ENCODE results near the gene ELFN2.

Gene ELFN2

GRCh38 chr22:37370306-37370979 is 56.8 kb downstream of the ELFN2 start:
- no peaks in the 10 kb centered on the region for H3K36me3 ChIP-seq (ENCODE audit: control insufficient read depth in 5 of 5, insufficient read depth in 5 of 5, low read length in 5 of 5)
- H3K4me3 ChIP-seq (ENCODE audit: low read depth in 1 of 5, low read length in 5 of 5), result no peak overlapping the region
- peaks cover 0 to 19% (median 5%) of the 10 kb centered on the region in 5 donors for H3K4me1 ChIP-seq (ENCODE audit: control insufficient read depth in 5 of 5, insufficient read depth in 5 of 5, low read length in 5 of 5)
- no peak overlapping the region for H3K27ac ChIP-seq (ENCODE audit: low read depth, low read length)
- no peaks in the 10 kb centered on the region for H3K9me3 ChIP-seq (ENCODE audit: control insufficient read depth in 5 of 5, low read length in 5 of 5)
- no peak overlapping the region for H3K9ac ChIP-seq (ENCODE audit: low read length in 5 of 5)
- peaks cover 24 to 29% (median 25%) of the 10 kb centered on the region in 5 donors for H3K27me3 ChIP-seq (ENCODE audit: control insufficient read depth in 5 of 5, insufficient read depth in 4 of 5, low read length in 5 of 5)

GRCh38 chr22:37369483-37369882 is 57.8 kb downstream of the ELFN2 start:
- Histone ChIP-seq H3K27me3 (ENCODE audit: control insufficient read depth in 5 of 5, insufficient read depth in 4 of 5, low read length in 5 of 5) (peaks cover 15 to 23% (median 17%) of the 10 kb centered on the region in 5 donors), H3K9me3 (ENCODE audit: control insufficient read depth in 5 of 5, low read length in 5 of 5) (no peaks in the 10 kb centered on the region), H3K27ac (ENCODE audit: low read depth, low read length) (no peak overlapping the region), H3K36me3 (ENCODE audit: control insufficient read depth in 5 of 5, insufficient read depth in 5 of 5, low read length in 5 of 5) (no peaks in the 10 kb centered on the region), H3K4me3 (ENCODE audit: low read depth in 1 of 5, low read length in 5 of 5) (no peak overlapping the region), H3K9ac (ENCODE audit: low read length in 5 of 5) (no peak overlapping the region), H3K4me1 (ENCODE audit: control insufficient read depth in 5 of 5, insufficient read depth in 5 of 5, low read length in 5 of 5) (peaks cover 0 to 23% (median 5%) of the 10 kb centered on the region in 5 donors)

- H3K9me3 ChIP-seq (ENCODE audit: control insufficient read depth in 5 of 5, low read length in 5 of 5), result no peaks in the 10 kb centered on the region
- no peaks in the 10 kb centered on the region for H3K36me3 ChIP-seq (ENCODE audit: control insufficient read depth in 5 of 5, insufficient read depth in 5 of 5, low read length in 5 of 5)
- H3K27ac ChIP-seq (ENCODE audit: low read depth, low read length), result no peak overlapping the region
- H3K4me1 ChIP-seq (ENCODE audit: control insufficient read depth in 5 of 5, insufficient read depth in 5 of 5, low read length in 5 of 5), result peaks cover 0 to 23% (median 5%) of the 10 kb centered on the region in 5 donors
- H3K27me3 ChIP-seq (ENCODE audit: control insufficient read depth in 5 of 5, insufficient read depth in 4 of 5, low read length in 5 of 5), result peaks cover 11 to 22% (median 15%) of the 10 kb centered on the region in 5 donors
- no peak overlapping the region for H3K9ac ChIP-seq (ENCODE audit: low read length in 5 of 5)
- H3K4me3 ChIP-seq (ENCODE audit: low read depth in 1 of 5, low read length in 5 of 5), result no peak overlapping the region
Observed at GRCh38 chr22:37368058-37368457, 59.2 kb downstream of the ELFN2 start.

GRCh38 chr22:37366601-37367000 is 60.7 kb downstream of the ELFN2 start:
- Histone ChIP-seq H3K27ac (ENCODE audit: low read depth, low read length) (no peak overlapping the region), H3K4me3 (ENCODE audit: low read depth in 1 of 5, low read length in 5 of 5) (no peak overlapping the region), H3K9ac (ENCODE audit: low read length in 5 of 5) (no peak overlapping the region), H3K36me3 (ENCODE audit: control insufficient read depth in 5 of 5, insufficient read depth in 5 of 5, low read length in 5 of 5) (no peaks in the 10 kb centered on the region), H3K27me3 (ENCODE audit: control insufficient read depth in 5 of 5, insufficient read depth in 4 of 5, low read length in 5 of 5) (peaks cover 5 to 25% (median 19%) of the 10 kb centered on the region in 5 donors), H3K9me3 (ENCODE audit: control insufficient read depth in 5 of 5, low read length in 5 of 5) (no peaks in the 10 kb centered on the region), H3K4me1 (ENCODE audit: control insufficient read depth in 5 of 5, insufficient read depth in 5 of 5, low read length in 5 of 5) (peaks cover 0 to 23% (median 5%) of the 10 kb centered on the region in 5 donors)

- Histone ChIP-seq H3K27me3 (ENCODE audit: control insufficient read depth in 5 of 5, insufficient read depth in 4 of 5, low read length in 5 of 5) (peaks cover 0 to 25% (median 12%) of the 10 kb centered on the region in 5 donors), H3K36me3 (ENCODE audit: control insufficient read depth in 5 of 5, insufficient read depth in 5 of 5, low read length in 5 of 5) (no peaks in the 10 kb centered on the region), H3K4me3 (ENCODE audit: low read depth in 1 of 5, low read length in 5 of 5) (no peak overlapping the region), H3K9ac (ENCODE audit: low read length in 5 of 5) (no peak overlapping the region), H3K27ac (ENCODE audit: low read depth, low read length) (no peak overlapping the region), H3K9me3 (ENCODE audit: control insufficient read depth in 5 of 5, low read length in 5 of 5) (no peaks in the 10 kb centered on the region), H3K4me1 (ENCODE audit: control insufficient read depth in 5 of 5, insufficient read depth in 5 of 5, low read length in 5 of 5) (peaks cover 0 to 23% (median 5%) of the 10 kb centered on the region in 5 donors)
Observed at GRCh38 chr22:37365950-37366349, 61.3 kb downstream of the ELFN2 start.

- Histone ChIP-seq H3K27ac (ENCODE audit: low read depth, low read length) (no peak overlapping the region), H3K36me3 (ENCODE audit: control insufficient read depth in 5 of 5, insufficient read depth in 5 of 5, low read length in 5 of 5) (no peaks in the 10 kb centered on the region), H3K27me3 (ENCODE audit: control insufficient read depth in 5 of 5, insufficient read depth in 4 of 5, low read length in 5 of 5) (peaks cover 0 to 27% (median 14%) of the 10 kb centered on the region in 5 donors), H3K9me3 (ENCODE audit: control insufficient read depth in 5 of 5, low read length in 5 of 5) (no peaks in the 10 kb centered on the region), H3K4me3 (ENCODE audit: low read depth in 1 of 5, low read length in 5 of 5) (no peak overlapping the region), H3K4me1 (ENCODE audit: control insufficient read depth in 5 of 5, insufficient read depth in 5 of 5, low read length in 5 of 5) (peaks cover 0 to 12% (median 5%) of the 10 kb centered on the region in 5 donors), H3K9ac (ENCODE audit: low read length in 5 of 5) (no peak overlapping the region)
Observed at GRCh38 chr22:37363261-37363992, 63.9 kb downstream of the ELFN2 start.

GRCh38 chr22:37362621-37363020 is 64.7 kb downstream of the ELFN2 start:
- Histone ChIP-seq H3K9ac (ENCODE audit: low read length in 5 of 5) (no peak overlapping the region), H3K27ac (ENCODE audit: low read depth, low read length) (no peak overlapping the region), H3K27me3 (ENCODE audit: control insufficient read depth in 5 of 5, insufficient read depth in 4 of 5, low read length in 5 of 5) (peaks cover 0 to 31% (median 18%) of the 10 kb centered on the region in 5 donors), H3K36me3 (ENCODE audit: control insufficient read depth in 5 of 5, insufficient read depth in 5 of 5, low read length in 5 of 5) (no peaks in the 10 kb centered on the region), H3K4me3 (ENCODE audit: low read depth in 1 of 5, low read length in 5 of 5) (no peak overlapping the region), H3K9me3 (ENCODE audit: control insufficient read depth in 5 of 5, low read length in 5 of 5) (no peaks in the 10 kb centered on the region), H3K4me1 (ENCODE audit: control insufficient read depth in 5 of 5, insufficient read depth in 5 of 5, low read length in 5 of 5) (peaks cover 0 to 8% (median under 1%) of the 10 kb centered on the region in 5 donors)

- H3K27ac ChIP-seq (ENCODE audit: low read depth, low read length), result no peak overlapping the region
- peaks cover 0 to 4% (median 0%) of the 10 kb centered on the region in 5 donors for H3K9me3 ChIP-seq (ENCODE audit: control insufficient read depth in 5 of 5, low read length in 5 of 5)
- H3K4me3 ChIP-seq (ENCODE audit: low read depth in 1 of 5, low read length in 5 of 5), result no peak overlapping the region
- H3K9ac ChIP-seq (ENCODE audit: low read length in 5 of 5), result no peak overlapping the region
- H3K27me3 ChIP-seq (ENCODE audit: control insufficient read depth in 5 of 5, insufficient read depth in 4 of 5, low read length in 5 of 5), result peaks cover 0 to 38% (median 32%) of the 10 kb centered on the region in 5 donors
- H3K36me3 ChIP-seq (ENCODE audit: control insufficient read depth in 5 of 5, insufficient read depth in 5 of 5, low read length in 5 of 5), result no peaks in the 10 kb centered on the region
- H3K4me1 ChIP-seq (ENCODE audit: control insufficient read depth in 5 of 5, insufficient read depth in 5 of 5, low read length in 5 of 5), result no peaks in the 10 kb centered on the region
Observed at GRCh38 chr22:37358917-37359316, 68.4 kb downstream of the ELFN2 start.

GRCh38 chr22:37358386-37358785 is 68.9 kb downstream of the ELFN2 start:
- Histone ChIP-seq H3K4me3 (ENCODE audit: low read depth in 1 of 5, low read length in 5 of 5) (no peak overlapping the region), H3K9me3 (ENCODE audit: control insufficient read depth in 5 of 5, low read length in 5 of 5) (peaks cover 0 to 4% (median 0%) of the 10 kb centered on the region in 5 donors), H3K27me3 (ENCODE audit: control insufficient read depth in 5 of 5, insufficient read depth in 4 of 5, low read length in 5 of 5) (peaks cover 0 to 36% (median 26%) of the 10 kb centered on the region in 5 donors), H3K27ac (ENCODE audit: low read depth, low read length) (no peak overlapping the region), H3K9ac (ENCODE audit: low read length in 5 of 5) (no peak overlapping the region), H3K4me1 (ENCODE audit: control insufficient read depth in 5 of 5, insufficient read depth in 5 of 5, low read length in 5 of 5) (no peaks in the 10 kb centered on the region), H3K36me3 (ENCODE audit: control insufficient read depth in 5 of 5, insufficient read depth in 5 of 5, low read length in 5 of 5) (no peaks in the 10 kb centered on the region)

GRCh38 chr22:37357446-37358075 is 69.7 kb downstream of the ELFN2 start:
- Histone ChIP-seq H3K27ac (ENCODE audit: low read depth, low read length) (no peak overlapping the region), H3K36me3 (ENCODE audit: control insufficient read depth in 5 of 5, insufficient read depth in 5 of 5, low read length in 5 of 5) (no peaks in the 10 kb centered on the region), H3K9me3 (ENCODE audit: control insufficient read depth in 5 of 5, low read length in 5 of 5) (peaks cover 0 to 4% (median 0%) of the 10 kb centered on the region in 5 donors), H3K4me1 (ENCODE audit: control insufficient read depth in 5 of 5, insufficient read depth in 5 of 5, low read length in 5 of 5) (no peaks in the 10 kb centered on the region), H3K9ac (ENCODE audit: low read length in 5 of 5) (no peak overlapping the region), H3K4me3 (ENCODE audit: low read depth in 1 of 5, low read length in 5 of 5) (no peak overlapping the region), H3K27me3 (ENCODE audit: control insufficient read depth in 5 of 5, insufficient read depth in 4 of 5, low read length in 5 of 5) (peaks cover 0 to 40% (median 22%) of the 10 kb centered on the region in 5 donors)
